GM23338 (cell line): Measurements from ENCODE around the gene MARCHF10. TPM values are rescaled to one million over a fixed set of nuclear protein-coding genes. Genes with fewer than 3 reads are reported as not detected.

ENCODE experiments used
- ATAC-seq: fragments of 200-7000 bp; cut with Tn5 transposase; 3 replicates; pipeline ENCODE4 v1.9.1; 2020
- DNase-seq: peaks from one replicate; pipeline ENCODE4 v3.0.0-alpha.2; 2015; ENCODE audit warnings: low spot score
- H2AFZ ChIP-seq: fragments of 200-600 bp; sonication (generic); 2 replicates; pipeline ENCODE4 v1.8.0; 2016; ENCODE audit warnings: antibody characterized with exemption, mild to moderate bottlenecking, moderate library complexity
- H3F3A ChIP-seq: fragments of 200-600 bp; sonication (generic); replicated peaks from 2 replicates; pipeline ENCODE4 v1.8.0; 2017; ENCODE audit warnings: antibody characterized with exemption, mixed run types, low read depth
- H3K27ac ChIP-seq: fragments of 200-600 bp; sonication (generic); 2 replicates; pipeline ENCODE4 v1.6.1; 2016; ENCODE audit warnings: low read depth
- H3K27me3 ChIP-seq: fragments of 200-600 bp; sonication (generic); 2 replicates; pipeline ENCODE4 v1.8.0; 2016; ENCODE audit warnings: mild to moderate bottlenecking, mixed run types, moderate library complexity; ENCODE audit not compliant: insufficient read depth
- H3K36me3 ChIP-seq: fragments of 200-600 bp; sonication (generic); 2 replicates; pipeline ENCODE4 v1.8.0; 2016; ENCODE audit warnings: mild to moderate bottlenecking; ENCODE audit not compliant: insufficient read depth
- H3K4me1 ChIP-seq: fragments of 200-600 bp; sonication (generic); 2 replicates; pipeline ENCODE4 v1.8.0; 2016; ENCODE audit warnings: mild to moderate bottlenecking, moderate library complexity; ENCODE audit not compliant: insufficient read depth
- H3K4me2 ChIP-seq: fragments of 200-600 bp; sonication (generic); 2 replicates; pipeline ENCODE4 v1.7.1; 2017; ENCODE audit warnings: mixed run types
- H3K4me3 ChIP-seq: fragments of 200-600 bp; sonication (generic); 2 replicates; pipeline ENCODE4 v1.6.1; 2016; ENCODE audit warnings: mixed run types
- H3K79me2 ChIP-seq: fragments of 200-600 bp; sonication (generic); replicated peaks from 2 replicates; pipeline ENCODE4 v1.8.0; 2017; ENCODE audit warnings: mild to moderate bottlenecking; ENCODE audit not compliant: insufficient read depth
- H3K9me2 ChIP-seq: fragments of 200-600 bp; sonication (generic); 2 replicates; pipeline ENCODE4 v1.8.0; 2017; ENCODE audit not compliant: insufficient read depth
- H4K20me1 ChIP-seq: fragments of 200-600 bp; sonication (generic); replicated peaks from 2 replicates; pipeline ENCODE4 v1.8.0; 2017; ENCODE audit warnings: mild to moderate bottlenecking; ENCODE audit not compliant: insufficient read depth
- H3K27ac Mint-ChIP-seq: 2 replicates; pipeline ENCODE4 v1.8.0; 2020; ENCODE audit warnings: inconsistent platforms, mild to moderate bottlenecking, moderate library complexity, mixed read lengths
- H3K27me3 Mint-ChIP-seq: 3 replicates; pipeline ENCODE4 v1.8.0; 2022; ENCODE audit warnings: low read depth, mild to moderate bottlenecking, moderate library complexity, mixed read lengths, inconsistent platforms; ENCODE audit not compliant: insufficient read depth, poor library complexity
- H3K36me3 Mint-ChIP-seq: 3 replicates; pipeline ENCODE4 v1.8.0; 2021; ENCODE audit warnings: low read depth, mild to moderate bottlenecking, inconsistent platforms, moderate library complexity, mixed read lengths
- H3K4me1 Mint-ChIP-seq: 3 replicates; pipeline ENCODE4 v1.8.0; 2020; ENCODE audit warnings: mild to moderate bottlenecking, inconsistent platforms, mixed read lengths
- H3K4me3 Mint-ChIP-seq: 3 replicates; pipeline ENCODE4 v1.8.0; 2021; ENCODE audit warnings: moderate library complexity, mild to moderate bottlenecking, inconsistent platforms, mixed read lengths
- H3K9me3 Mint-ChIP-seq: 3 replicates; pipeline ENCODE4 v1.8.0; 2020; ENCODE audit warnings: moderate library complexity, mild to moderate bottlenecking, inconsistent platforms, mixed read lengths
- CREB1 ChIP-seq: fragments of 250-450 bp; sonication (Bioruptor Pico); IDR thresholded peaks from 2 replicates; pipeline ENCODE4 v1.5.0; 2020; ENCODE audit warnings: low read depth, mild to moderate bottlenecking, moderate library complexity
- CTCF ChIP-seq, 2 experiments: fragments of 200-600 bp in 1 of 2; sonication (generic) in 1 of 2; conservative IDR thresholded peaks; 2 replicates each; pipeline versions ENCODE4 v1.5.1 to v1.6.1; 2016 to 2017; ENCODE audit warnings: antibody characterized with exemption in 2 of 2, low read depth in 2 of 2, mild to moderate bottlenecking in 2 of 2, moderate library complexity in 1 of 2
- ETS1 ChIP-seq: IDR thresholded peaks from 2 replicates; pipeline ENCODE4 v1.6.1; 2016; ENCODE audit warnings: antibody characterized with exemption
- EZH2phosphoT487 ChIP-seq: fragments of 200-600 bp; sonication (generic); IDR thresholded peaks from one replicate; pipeline ENCODE4 v1.8.1; 2018; ENCODE audit warnings: antibody characterized with exemption; ENCODE audit not compliant: unreplicated experiment
- NANOG ChIP-seq: IDR thresholded peaks from 2 replicates; pipeline ENCODE4 v1.6.1; 2016; ENCODE audit warnings: antibody characterized with exemption, borderline replicate concordance
- POLR2AphosphoS5 ChIP-seq: IDR thresholded peaks from 2 replicates; pipeline ENCODE4 v1.6.1; 2016; ENCODE audit warnings: antibody characterized with exemption, low read depth
- REST ChIP-seq: IDR thresholded peaks from one replicate; pipeline ENCODE4 v1.6.1; 2018; ENCODE audit warnings: antibody characterized with exemption; ENCODE audit not compliant: unreplicated experiment
- STAT1 ChIP-seq: IDR thresholded peaks from one replicate; pipeline ENCODE4 v1.6.1; 2016; ENCODE audit warnings: antibody characterized with exemption; ENCODE audit not compliant: unreplicated experiment
- ZNF114 ChIP-seq: fragments of 250-450 bp; sonication (Bioruptor Pico); IDR thresholded peaks from 2 replicates; pipeline ENCODE4 v1.5.0; 2020; ENCODE audit warnings: mild to moderate bottlenecking, moderate library complexity
- ZNF331 ChIP-seq: fragments of 250-450 bp; sonication (Bioruptor Pico); IDR thresholded peaks from 2 replicates; pipeline ENCODE4 v1.5.0; 2020; ENCODE audit warnings: low read depth, mild to moderate bottlenecking, moderate library complexity
- long read RNA-seq: library from polyadenylated mRNA; unstranded; transcript quantifications from one replicate; pipeline ENCODE4 v2.0.0, GENCODE V29; 2020; ENCODE audit not compliant: unreplicated experiment
- polyA plus RNA-seq: library from polyadenylated mRNA; unstranded; fragments of >200 nt; fragmentation: Nextera tagmentation; extraction: Ambion mirVana; gene quantifications from 2 replicates; pipeline ENCODE4 v1.2.1, GENCODE V29; 2016
- total RNA-seq: library from RNA; depleted of rRNA; stranded (reverse); fragments of >200 nt; shearing (Covaris generic); gene quantifications from 2 replicates; pipeline ENCODE4 v1.2.3, GENCODE V29; 2014; rRNA removed

MARCHF10 gene
- total RNA-seq, result not detected in 2 replicates
- polyA plus RNA-seq, result 0.50 and 0.59 TPM in 2 replicates
- long read RNA-seq, result 0 reads

- H3K27me3 Mint-ChIP-seq, result peaks cover 4% of the 10 kb centered on the region
- Histone ChIP-seq H3K4me2 (peak within 1 kb of the TSS; percentile 84), H3K4me3 (peak within 1 kb of the TSS; percentile 63), H3K27ac (no peak within 1 kb of the TSS), H3K79me2 (no peaks in the 10 kb centered on the region), H3K9me2 (no peaks in the 10 kb centered on the region), H3K4me1 (peaks cover 9% of the 10 kb centered on the region), H3F3A (peaks cover 7% of the 10 kb centered on the region; the same call in 1 of the 2 replicates), H3K27me3 (no peaks in the 10 kb centered on the region), H3K36me3 (no peaks in the 10 kb centered on the region), H2AFZ (peak within 1 kb of the TSS; percentile 99), H4K20me1 (no peaks in the 10 kb centered on the region)
- DNase-seq, result peak; percentile 75
- ATAC-seq, result peak; percentile 95
- H3K9me3 Mint-ChIP-seq, result no peaks in the 10 kb centered on the region; the same call in 2 of the 3 replicates
- H3K36me3 Mint-ChIP-seq, result no peaks in the 10 kb centered on the region
- H3K4me1 Mint-ChIP-seq, result peaks cover 19% of the 10 kb centered on the region
- peak within 1 kb of the TSS; percentile 72 for H3K4me3 Mint-ChIP-seq
- no peak within 1 kb of the TSS for H3K27ac Mint-ChIP-seq
- TF ChIP-seq CTCF (conservative IDR thresholded peaks at IDR 0.05; ENCODE audit: low read depth in 2 of 2) (no peak), ETS1 (no peak), EZH2phosphoT487 (no peak), ZNF114 (CRISPR knock-in tag) (no peak), CREB1 (CRISPR knock-in tag) (no peak), ZNF331 (no peak), NANOG (no peak), STAT1 (no peak), POLR2AphosphoS5 (no peak), REST (no peak)
Observed at GRCh38 chr17:62807812-62808575, at the start of gene MARCHF10. Gene MARCHF10, minus strand, starts transcription at chr17:62808314. Its CDS starts 6,579 bp downstream, at chr17:62801735.
